Measurements from ENCODE around the gene ZNF385D.

Gene ZNF385D

DNA sequence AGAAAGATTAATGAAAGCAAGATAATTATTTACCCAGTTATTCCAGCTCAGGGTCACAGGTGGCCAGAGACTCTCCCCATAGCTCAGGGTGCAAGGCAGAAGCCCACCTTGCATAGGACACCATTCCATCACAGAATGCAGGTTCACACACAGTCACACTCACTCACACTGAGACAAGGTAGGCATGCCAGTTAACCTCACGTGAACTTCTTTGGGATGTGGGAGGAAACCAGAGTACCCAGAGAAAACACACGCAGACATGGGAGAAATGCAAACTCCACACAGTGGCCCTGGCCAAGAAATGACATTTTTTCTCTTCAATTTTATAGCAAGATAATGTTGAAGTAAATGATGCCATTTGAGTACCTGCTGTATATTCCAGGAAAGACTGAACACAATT lies 106.7 kb downstream of the ZNF385D start:
- H2BK120ac ChIP-seq (ENCODE audit: low read depth, low read length) = no peak overlapping the region
- H3K9ac ChIP-seq (ENCODE audit: low read length) = peak overlapping the region; percentile 73
- peaks cover 15% of the 10 kb centered on the region for H3K79me1 ChIP-seq (replicated peaks; ENCODE audit: low read length, poor library complexity, severe bottlenecking)
- no peak overlapping the region for H2BK5ac ChIP-seq (ENCODE audit: low read depth, low read length, poor library complexity, severe bottlenecking)
- H4K91ac ChIP-seq (ENCODE audit: low read length) = no peak overlapping the region
- H3K18ac ChIP-seq (ENCODE audit: low read depth in 1 of 2, low read length in 2 of 2) = no peak overlapping the region
- no peak overlapping the region for H2BK15ac ChIP-seq (ENCODE audit: low read depth, poor library complexity, severe bottlenecking)
- H4K8ac ChIP-seq (ENCODE audit: low read length) = no peak overlapping the region
- 100% methylated on average over 1 of the region's 2 CpGs for WGBS
- H3K9me3 ChIP-seq (ENCODE audit: control insufficient read depth, low read length) = no peaks in the 10 kb centered on the region
- H2AFZ ChIP-seq (ENCODE audit: low read depth, low read length) = no peak overlapping the region
- H3K4me2 ChIP-seq (ENCODE audit: low read length, poor library complexity, severe bottlenecking) = no peak overlapping the region
- no peak overlapping the region for H3K23ac ChIP-seq (ENCODE audit: low read length in 2 of 2)
- H3K36me3 ChIP-seq (ENCODE audit: control insufficient read depth in 1 of 2, insufficient read depth in 2 of 2, low read depth in 1 of 2, low read length in 2 of 2) = peaks cover 0 to 5% of the 10 kb centered on the region in 2 experiments
- no peak for DNase-seq
- H3K27me3 ChIP-seq (ENCODE audit: control insufficient read depth in 1 of 2, insufficient read depth in 1 of 2, low read length in 2 of 2) = no peaks in the 10 kb centered on the region
- no peak overlapping the region for H3K4ac ChIP-seq (ENCODE audit: low read depth in 1 of 2, low read length in 2 of 2)
- H3K14ac ChIP-seq (ENCODE audit: low read length in 2 of 2) = no peak overlapping the region
- H3K4me3 ChIP-seq (ENCODE audit: insufficient read depth in 1 of 2, low read depth in 1 of 2, low read length in 2 of 2) = no peak overlapping the region
- H2BK12ac ChIP-seq (ENCODE audit: low read length in 2 of 2) = no peak overlapping the region
- no peak overlapping the region for H3K27ac ChIP-seq (ENCODE audit: low read length, poor library complexity, severe bottlenecking)
- H2AK5ac ChIP-seq (ENCODE audit: low read length, severe bottlenecking) = no peak overlapping the region
- H3K4me1 ChIP-seq (ENCODE audit: control insufficient read depth, insufficient read depth, low read depth, low read length) = peaks cover 3% of the 10 kb centered on the region

GRCh38 chr3:21643752-21644151 lies 107.3 kb downstream of the ZNF385D start:
- H3K27me3 ChIP-seq (ENCODE audit: control insufficient read depth in 1 of 2, insufficient read depth in 1 of 2, low read length in 2 of 2) = no peaks in the 10 kb centered on the region

GRCh38 chr3:21642433-21642832 lies 108.6 kb downstream of the ZNF385D start:
- Histone ChIP-seq H4K91ac (ENCODE audit: low read length) (no peak overlapping the region), H3K27ac (ENCODE audit: low read length, poor library complexity, severe bottlenecking) (no peak overlapping the region), H3K14ac (ENCODE audit: low read length in 2 of 2) (no peak overlapping the region), H3K4me2 (ENCODE audit: low read length, poor library complexity, severe bottlenecking) (no peak overlapping the region), H2BK15ac (ENCODE audit: low read depth, poor library complexity, severe bottlenecking) (no peak overlapping the region), H3K23ac (ENCODE audit: low read length in 2 of 2) (no peak overlapping the region), H3K9me3 (ENCODE audit: control insufficient read depth, low read length) (no peaks in the 10 kb centered on the region), H3K9ac (ENCODE audit: low read length) (no peak overlapping the region), H2AFZ (ENCODE audit: low read depth, low read length) (no peak overlapping the region), H2BK5ac (ENCODE audit: low read depth, low read length, poor library complexity, severe bottlenecking) (no peak overlapping the region), H3K27me3 (ENCODE audit: control insufficient read depth in 1 of 2, insufficient read depth in 1 of 2, low read length in 2 of 2) (no peaks in the 10 kb centered on the region), H3K18ac (ENCODE audit: low read depth in 1 of 2, low read length in 2 of 2) (no peak overlapping the region), H3K4ac (ENCODE audit: low read depth in 1 of 2, low read length in 2 of 2) (no peak overlapping the region), H2AK5ac (ENCODE audit: low read length, severe bottlenecking) (no peak overlapping the region), H4K8ac (ENCODE audit: low read length) (no peak overlapping the region), H2BK120ac (ENCODE audit: low read depth, low read length) (no peak overlapping the region), H3K4me1 (ENCODE audit: control insufficient read depth, insufficient read depth, low read depth, low read length) (peaks cover 3% of the 10 kb centered on the region), H3K4me3 (ENCODE audit: insufficient read depth in 1 of 2, low read depth in 1 of 2, low read length in 2 of 2) (no peak overlapping the region), H3K36me3 (ENCODE audit: control insufficient read depth in 1 of 2, insufficient read depth in 2 of 2, low read depth in 1 of 2, low read length in 2 of 2) (no peaks in the 10 kb centered on the region), H2BK12ac (ENCODE audit: low read length in 2 of 2) (no peak overlapping the region), H3K79me1 (replicated peaks; ENCODE audit: low read length, poor library complexity, severe bottlenecking) (peaks cover 13% of the 10 kb centered on the region)
- 100% methylated on average over 1 of the region's 3 CpGs for WGBS
- DNase-seq = peak; percentile 6

More at GRCh38 chr3:21643752-21644151, 107.3 kb downstream of the ZNF385D start:
- no peak overlapping the region for H3K9ac ChIP-seq (ENCODE audit: low read length)
- no peaks in the 10 kb centered on the region for H3K9me3 ChIP-seq (ENCODE audit: control insufficient read depth, low read length)
- H3K23ac ChIP-seq (ENCODE audit: low read length in 2 of 2) = no peak overlapping the region
- H3K4me2 ChIP-seq (ENCODE audit: low read length, poor library complexity, severe bottlenecking) = no peak overlapping the region
- H3K36me3 ChIP-seq (ENCODE audit: control insufficient read depth in 1 of 2, insufficient read depth in 2 of 2, low read depth in 1 of 2, low read length in 2 of 2) = peaks cover 0 to 5% of the 10 kb centered on the region in 2 experiments
- H3K4ac ChIP-seq (ENCODE audit: low read depth in 1 of 2, low read length in 2 of 2) = no peak overlapping the region
- H3K27ac ChIP-seq (ENCODE audit: low read length, poor library complexity, severe bottlenecking) = no peak overlapping the region
- H3K14ac ChIP-seq (ENCODE audit: low read length in 2 of 2) = no peak overlapping the region
- no peak overlapping the region for H2BK5ac ChIP-seq (ENCODE audit: low read depth, low read length, poor library complexity, severe bottlenecking)
- peaks cover 3% of the 10 kb centered on the region for H3K4me1 ChIP-seq (ENCODE audit: control insufficient read depth, insufficient read depth, low read depth, low read length)
- no peak overlapping the region for H2BK12ac ChIP-seq (ENCODE audit: low read length in 2 of 2)
- H4K91ac ChIP-seq (ENCODE audit: low read length) = no peak overlapping the region
- no peak overlapping the region for H2AFZ ChIP-seq (ENCODE audit: low read depth, low read length)
- H2AK5ac ChIP-seq (ENCODE audit: low read length, severe bottlenecking) = no peak overlapping the region
- no peak overlapping the region for H3K4me3 ChIP-seq (ENCODE audit: insufficient read depth in 1 of 2, low read depth in 1 of 2, low read length in 2 of 2)
- no peak overlapping the region for H2BK120ac ChIP-seq (ENCODE audit: low read depth, low read length)
- no peak overlapping the region for H4K8ac ChIP-seq (ENCODE audit: low read length)
- no peak overlapping the region for H3K18ac ChIP-seq (ENCODE audit: low read depth in 1 of 2, low read length in 2 of 2)
- 69% methylated on average over 2 of the region's 2 CpGs for WGBS
- no peak overlapping the region for H2BK15ac ChIP-seq (ENCODE audit: low read depth, poor library complexity, severe bottlenecking)
- H3K79me1 ChIP-seq (replicated peaks; ENCODE audit: low read length, poor library complexity, severe bottlenecking) = peaks cover 15% of the 10 kb centered on the region
- no peak for DNase-seq

- no peak overlapping the region for H2BK5ac ChIP-seq (ENCODE audit: low read depth, low read length, poor library complexity, severe bottlenecking)
- no peak overlapping the region for H3K4me3 ChIP-seq (ENCODE audit: insufficient read depth in 1 of 2, low read depth in 1 of 2, low read length in 2 of 2)
- no peak overlapping the region for H3K23ac ChIP-seq (ENCODE audit: low read length in 2 of 2)
- no peak overlapping the region for H4K91ac ChIP-seq (ENCODE audit: low read length)
- no peak overlapping the region for H3K4me2 ChIP-seq (ENCODE audit: low read length, poor library complexity, severe bottlenecking)
- no peak overlapping the region for H3K14ac ChIP-seq (ENCODE audit: low read length in 2 of 2)
- H2AK5ac ChIP-seq (ENCODE audit: low read length, severe bottlenecking) = no peak overlapping the region
- no peak overlapping the region for H2BK12ac ChIP-seq (ENCODE audit: low read length in 2 of 2)
- H3K79me1 ChIP-seq (replicated peaks; ENCODE audit: low read length, poor library complexity, severe bottlenecking) = peaks cover 13% of the 10 kb centered on the region
- H2BK15ac ChIP-seq (ENCODE audit: low read depth, poor library complexity, severe bottlenecking) = no peak overlapping the region
- no peaks in the 10 kb centered on the region for H3K9me3 ChIP-seq (ENCODE audit: control insufficient read depth, low read length)
- H3K27ac ChIP-seq (ENCODE audit: low read length, poor library complexity, severe bottlenecking) = no peak overlapping the region
- no peaks in the 10 kb centered on the region for H3K27me3 ChIP-seq (ENCODE audit: control insufficient read depth in 1 of 2, insufficient read depth in 1 of 2, low read length in 2 of 2)
- H3K18ac ChIP-seq (ENCODE audit: low read depth in 1 of 2, low read length in 2 of 2) = no peak overlapping the region
- H3K36me3 ChIP-seq (ENCODE audit: control insufficient read depth in 1 of 2, insufficient read depth in 2 of 2, low read depth in 1 of 2, low read length in 2 of 2) = no peaks in the 10 kb centered on the region
- H3K4me1 ChIP-seq (ENCODE audit: control insufficient read depth, insufficient read depth, low read depth, low read length) = peaks cover 3% of the 10 kb centered on the region
- 67% methylated on average over 4 of the region's 4 CpGs for WGBS
- no peak overlapping the region for H2BK120ac ChIP-seq (ENCODE audit: low read depth, low read length)
- H2AFZ ChIP-seq (ENCODE audit: low read depth, low read length) = no peak overlapping the region
- H3K4ac ChIP-seq (ENCODE audit: low read depth in 1 of 2, low read length in 2 of 2) = no peak overlapping the region
- no peak for DNase-seq
- no peak overlapping the region for H3K9ac ChIP-seq (ENCODE audit: low read length)
- H4K8ac ChIP-seq (ENCODE audit: low read length) = no peak overlapping the region
Measured at GRCh38 chr3:21641959-21642358, 109.1 kb downstream of the ZNF385D start.
